Smooth muscle cell (in vitro differentiated cells): ENCODE results near the gene CDC42BPA. TPM values are rescaled to one million over a fixed set of nuclear protein-coding genes. Genes with fewer than 3 reads are reported as not detected.

ENCODE experiments used
- DNase-seq: peaks from one replicate; lab custom pipeline; 2025; ENCODE audit not compliant: unreplicated experiment; lab: John Stamatoyannopoulos, UW
- H2AFZ ChIP-seq: fragments of 200-600 bp; sonication (generic); 2 replicates; pipeline ENCODE4 v1.6.0; 2016; ENCODE audit warnings: antibody characterized with exemption, low read depth, mild to moderate bottlenecking
- H3F3A ChIP-seq: fragments of 200-600 bp; sonication (generic); 2 replicates; pipeline ENCODE4 v1.6.0; 2017; ENCODE audit warnings: antibody characterized with exemption, low read depth
- H3K27ac ChIP-seq: fragments of 200-600 bp; sonication (generic); 2 replicates; pipeline ENCODE4 v1.5.1; 2016; ENCODE audit warnings: low read depth, mild to moderate bottlenecking
- H3K27me3 ChIP-seq: fragments of 200-600 bp; sonication (generic); 2 replicates; pipeline ENCODE4 v1.6.1; 2016; ENCODE audit warnings: low read depth, mild to moderate bottlenecking
- H3K36me3 ChIP-seq: fragments of 200-600 bp; sonication (generic); 2 replicates; pipeline ENCODE4 v1.5.1; 2016; ENCODE audit warnings: low read depth
- H3K4me1 ChIP-seq: fragments of 200-600 bp; sonication (generic); 2 replicates; pipeline ENCODE4 v1.5.1; 2016; ENCODE audit warnings: low read depth
- H3K4me2 ChIP-seq: fragments of 200-600 bp; sonication (generic); 2 replicates; pipeline ENCODE4 v1.6.0; 2016; ENCODE audit warnings: mild to moderate bottlenecking
- H3K4me3 ChIP-seq: fragments of 200-600 bp; sonication (generic); 2 replicates; pipeline ENCODE4 v1.5.1; 2016; ENCODE audit warnings: mild to moderate bottlenecking
- H3K79me2 ChIP-seq: fragments of 200-600 bp; sonication (generic); 2 replicates; pipeline ENCODE4 v1.6.0; 2016; ENCODE audit warnings: low read depth, mild to moderate bottlenecking
- H3K9ac ChIP-seq: fragments of 200-600 bp; sonication (generic); 2 replicates; pipeline ENCODE4 v1.6.0; 2016; ENCODE audit warnings: low read depth
- H3K9me3 ChIP-seq: fragments of 200-600 bp; sonication (generic); replicated peaks from 2 replicates; pipeline ENCODE4 v1.5.1; 2016; ENCODE audit warnings: low read depth
- H4K20me1 ChIP-seq: fragments of 200-600 bp; sonication (generic); 2 replicates; pipeline ENCODE4 v1.6.0; 2016; ENCODE audit warnings: low read depth
- CTCF ChIP-seq: fragments of 200-600 bp; sonication (generic); IDR thresholded peaks from 2 replicates; pipeline ENCODE4 v1.5.1; 2017; ENCODE audit warnings: borderline replicate concordance, mild to moderate bottlenecking, antibody characterized with exemption; ENCODE audit not compliant: insufficient read depth, poor library complexity, severe bottlenecking
- WGBS: methylation state at CpG from one replicate; pipeline ENCODE4 v1.1.7; 2016; ENCODE audit warnings: low lambda C conversion rate; 5-methylcytosine and 5-hydroxymethylcytosine counted together
- polyA plus RNA-seq: library from polyadenylated mRNA; unstranded; fragments of >200 nt; fragmentation: Nextera tagmentation; extraction: Ambion mirVana; gene quantifications from 2 replicates; pipeline ENCODE4 v1.2.1, GENCODE V29; 2016
- total RNA-seq: library from RNA; depleted of rRNA; stranded (reverse); fragments of >200 nt; gene quantifications from 2 replicates; pipeline ENCODE4 v1.2.3, GENCODE V29; 2014

Gene CDC42BPA
- total and polyA plus RNA-seq, 2 experiments from 2014 or later: 14.8 to 34.9 TPM

DNA sequence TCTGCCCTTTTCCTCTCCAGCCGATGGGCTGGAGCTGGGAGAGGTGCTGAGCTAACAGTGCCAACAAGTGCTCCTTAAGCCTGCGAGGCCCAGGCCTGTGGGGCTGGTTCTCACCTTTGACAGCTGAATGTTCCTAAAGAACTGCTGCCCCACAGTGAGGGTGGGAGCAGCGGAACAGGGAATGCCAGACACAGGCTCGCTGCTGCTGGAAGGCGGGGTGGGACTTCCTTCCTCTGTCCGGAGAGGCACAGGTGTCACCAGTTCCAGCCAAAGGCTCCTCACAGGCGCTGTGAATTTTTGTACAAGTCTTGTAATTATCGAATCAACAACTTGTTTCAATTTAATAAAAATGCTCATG is 331.1 kb downstream of the CDC42BPA start:
- Histone ChIP-seq H3K27me3 (no peaks in the 10 kb centered on the region), H3K9me3 (no peaks in the 10 kb centered on the region), H4K20me1 (no peaks in the 10 kb centered on the region), H3K4me3 (no peak overlapping the region), H3K79me2 (no peaks in the 10 kb centered on the region), H3K27ac (no peak overlapping the region), H3K9ac (no peak overlapping the region), H3K36me3 (no peaks in the 10 kb centered on the region), H2AFZ (no peak overlapping the region), H3K4me1 (no peaks in the 10 kb centered on the region), H3K4me2 (no peak overlapping the region), H3F3A (peaks cover 7% of the 10 kb centered on the region)
- WGBS: 88% methylated on average over 8 of the region's 8 CpGs
- DNase-seq: no peak
- no peak for TF ChIP-seq CTCF

GRCh38 chr1:226986496-226987178 is 331.7 kb downstream of the CDC42BPA start:
- WGBS: 95% methylated on average over 21 of the region's 21 CpGs
- TF ChIP-seq CTCF: no peak
- Histone ChIP-seq H3K4me3 (no peak overlapping the region), H3K9me3 (no peaks in the 10 kb centered on the region), H3K79me2 (no peaks in the 10 kb centered on the region), H3K27me3 (no peaks in the 10 kb centered on the region), H3K27ac (no peak overlapping the region), H3K4me1 (no peaks in the 10 kb centered on the region), H3F3A (peaks cover 7% of the 10 kb centered on the region), H3K4me2 (no peak overlapping the region), H3K36me3 (no peaks in the 10 kb centered on the region), H4K20me1 (no peaks in the 10 kb centered on the region), H3K9ac (no peak overlapping the region), H2AFZ (no peak overlapping the region)
- DNase-seq: no peak

DNA sequence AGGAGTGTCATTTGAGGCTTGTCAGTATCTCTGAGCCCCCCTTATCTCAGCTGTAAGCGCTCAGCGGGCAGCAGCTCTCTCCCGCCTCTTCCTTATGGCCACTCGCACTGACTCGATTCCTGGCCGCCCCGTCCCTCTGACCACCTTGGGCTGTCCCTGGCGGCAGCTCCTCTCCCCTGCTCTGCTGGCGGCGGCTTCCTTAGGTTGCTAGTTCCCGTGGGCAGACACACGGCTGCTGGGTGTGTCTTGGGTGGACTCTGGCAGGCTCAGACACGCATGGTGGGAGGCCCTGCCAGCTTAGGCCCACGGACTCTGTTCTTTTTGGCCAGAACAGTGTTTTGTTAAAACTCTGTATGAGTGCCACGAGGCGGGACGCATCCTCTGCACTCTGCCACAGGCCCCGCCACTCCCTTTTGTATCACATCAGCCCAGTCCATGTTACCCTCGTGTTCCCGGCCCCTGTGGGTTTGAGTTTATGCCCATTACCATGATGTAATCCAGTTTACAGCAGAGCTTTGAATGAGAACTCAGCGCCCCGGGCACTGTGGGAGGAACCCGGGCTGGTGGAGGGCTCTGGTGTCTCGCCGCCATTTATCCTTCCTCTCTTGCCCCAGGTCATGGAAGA is 332.3 kb downstream of the CDC42BPA start:
- no peaks in the 10 kb centered on the region for H3K4me1 ChIP-seq
- no peak overlapping the region for H3K9ac ChIP-seq
- H3K4me2 ChIP-seq: no peak overlapping the region
- H3F3A ChIP-seq: peaks cover 7% of the 10 kb centered on the region
- no peak overlapping the region for H3K27ac ChIP-seq
- WGBS: 75% methylated on average over 25 of the region's 25 CpGs
- no peaks in the 10 kb centered on the region for H3K79me2 ChIP-seq
- no peaks in the 10 kb centered on the region for H3K36me3 ChIP-seq
- no peaks in the 10 kb centered on the region for H3K9me3 ChIP-seq
- no peaks in the 10 kb centered on the region for H4K20me1 ChIP-seq
- H2AFZ ChIP-seq: no peak overlapping the region
- no peak for DNase-seq
- no peak for TF ChIP-seq CTCF
- no peaks in the 10 kb centered on the region for H3K27me3 ChIP-seq
- H3K4me3 ChIP-seq: no peak overlapping the region

- TF ChIP-seq CTCF: no peak
- Histone ChIP-seq H3K9ac (no peak overlapping the region), H3K27me3 (no peaks in the 10 kb centered on the region), H4K20me1 (no peaks in the 10 kb centered on the region), H3K27ac (no peak overlapping the region), H3K36me3 (no peaks in the 10 kb centered on the region), H3K4me2 (no peak overlapping the region), H3K4me3 (no peak overlapping the region), H2AFZ (no peak overlapping the region), H3K79me2 (no peaks in the 10 kb centered on the region), H3F3A (peaks cover 7% of the 10 kb centered on the region), H3K4me1 (no peaks in the 10 kb centered on the region), H3K9me3 (no peaks in the 10 kb centered on the region)
- WGBS: 82% methylated on average over 20 of the region's 20 CpGs
- DNase-seq: no peak
Observed at GRCh38 chr1:226985239-226985838, 333.0 kb downstream of the CDC42BPA start.
